ENCODE results near the gene SLC9A9. TPM values are rescaled to one million over a fixed set of nuclear protein-coding genes. Genes with fewer than 3 reads are reported as not detected.

SLC9A9 gene
- total RNA-seq, 2 donors from 2014 or later: 23.6 to 31.0 TPM

GRCh38 chr3:143255739-143256138 is 592.5 kb downstream of the SLC9A9 start:
- intact Hi-C loops (cut with DNase I): no loop called here
- Histone ChIP-seq H3K4me3 (no peak overlapping the region), H3K27me3 (replicated peaks; ENCODE audit: insufficient read depth) (no peaks in the 10 kb centered on the region), H3K4me1 (replicated peaks) (no peaks in the 10 kb centered on the region), H3K27ac (no peak overlapping the region), H3K36me3 (no peaks in the 10 kb centered on the region), H3K9me3 (no peaks in the 10 kb centered on the region)
- no peak for DNase-seq (ENCODE audit: low spot score)
- TF ChIP-seq POLR2A (IDR thresholded peaks at IDR 0.05) (no peak), CTCF (IDR thresholded peaks at IDR 0.05) (no peak)

DNA sequence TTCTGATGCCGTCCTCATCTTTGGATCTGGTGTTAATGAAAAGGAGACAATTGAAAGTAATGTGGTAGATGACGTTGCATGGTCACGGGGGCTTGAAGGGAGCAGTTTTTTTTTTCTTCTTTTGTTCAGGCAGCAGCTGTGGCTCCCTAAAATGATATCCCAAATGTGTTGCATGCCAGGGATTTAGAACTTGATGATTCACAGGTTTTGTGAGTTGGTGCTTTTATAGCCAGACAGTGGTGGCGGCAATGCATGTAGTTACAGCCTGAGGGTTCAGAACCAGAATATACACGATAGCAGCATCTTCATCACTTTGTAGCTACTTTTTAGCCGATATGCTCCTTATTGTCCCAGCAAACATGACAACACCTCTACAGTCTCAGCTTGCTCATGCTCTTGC is 595.3 kb downstream of the SLC9A9 start:
- Histone ChIP-seq H3K27ac (no peak overlapping the region), H3K4me3 (no peak overlapping the region), H3K27me3 (replicated peaks; ENCODE audit: insufficient read depth) (no peaks in the 10 kb centered on the region), H3K36me3 (no peaks in the 10 kb centered on the region), H3K9me3 (no peaks in the 10 kb centered on the region), H3K4me1 (replicated peaks) (no peaks in the 10 kb centered on the region)
- intact Hi-C loops (cut with DNase I): no loop called here
- TF ChIP-seq POLR2AphosphoS5 (IDR thresholded peaks at IDR 0.05): no peak
- no peak for TF ChIP-seq POLR2A (IDR thresholded peaks at IDR 0.05)
- TF ChIP-seq CTCF (IDR thresholded peaks at IDR 0.05): no peak
- 87% methylated on average over 6 of the region's 6 CpGs for WGBS
- DNase-seq (ENCODE audit: low spot score): no peak

- no peak for TF ChIP-seq POLR2A (IDR thresholded peaks at IDR 0.05)
- TF ChIP-seq CTCF (IDR thresholded peaks at IDR 0.05): no peak
- TF ChIP-seq POLR2AphosphoS5 (IDR thresholded peaks at IDR 0.05): no peak
- Histone ChIP-seq H3K36me3 (no peaks in the 10 kb centered on the region), H3K27ac (no peak overlapping the region), H3K9me3 (no peaks in the 10 kb centered on the region), H3K4me3 (no peak overlapping the region), H3K4me1 (replicated peaks) (no peaks in the 10 kb centered on the region), H3K27me3 (replicated peaks; ENCODE audit: insufficient read depth) (no peaks in the 10 kb centered on the region)
- no peak for DNase-seq (ENCODE audit: low spot score)
- WGBS: 94% methylated on average over 2 of the region's 2 CpGs
- intact Hi-C loops (cut with DNase I): no loop called here
Measured at GRCh38 chr3:143249014-143249413, 599.3 kb downstream of the SLC9A9 start.

- intact Hi-C loops (cut with DNase I): no loop called here
- 63% methylated on average over 3 of the region's 3 CpGs for WGBS
Measured at GRCh38 chr3:143247073-143247472, 601.2 kb downstream of the SLC9A9 start.

More at GRCh38 chr3:143247073-143247472, 601.2 kb downstream of the SLC9A9 start:
- DNase-seq (ENCODE audit: low spot score): no peak
- no peak for TF ChIP-seq POLR2A (IDR thresholded peaks at IDR 0.05)
- TF ChIP-seq POLR2AphosphoS5 (IDR thresholded peaks at IDR 0.05): no peak
- no peak for TF ChIP-seq CTCF (IDR thresholded peaks at IDR 0.05)
- H3K9me3 ChIP-seq: no peaks in the 10 kb centered on the region
- H3K27me3 ChIP-seq (replicated peaks; ENCODE audit: insufficient read depth): no peaks in the 10 kb centered on the region
- no peak overlapping the region for H3K4me3 ChIP-seq
- H3K27ac ChIP-seq: no peak overlapping the region
- no peaks in the 10 kb centered on the region for H3K4me1 ChIP-seq (replicated peaks)
- H3K36me3 ChIP-seq: no peaks in the 10 kb centered on the region

All from prostate gland (tissue), 2 donors.